OCI-LY3 (cell line): ENCODE results near the gene SYCN.
"Not testable (repeated sequence)": the region's sequence is repeated elsewhere in the genome, so short reads cannot be mapped to it uniquely, and the experiment has no call there.

Experiments
- H2AFZ ChIP-seq: fragments of 200-600, 300-600 bp; shearing (Covaris generic); 2 replicates; pipeline ENCODE4 v1.6.0; 2014; ENCODE audit warnings: antibody characterized with exemption, low read depth, low read length
- H3K27ac ChIP-seq: fragments of 200-600, 300-600 bp; sonication (generic); 2 replicates; pipeline ENCODE4 v1.5.1; 2014; ENCODE audit warnings: mild to moderate bottlenecking, low read length, moderate library complexity, mixed read lengths
- H3K27me3 ChIP-seq: fragments of 200-600, 300-600 bp; sonication (generic); 2 replicates; pipeline ENCODE4 v1.6.1; 2014; ENCODE audit warnings: low read depth, low read length, mixed read lengths
- H3K36me3 ChIP-seq: fragments of 200-600, 300-600 bp; sonication (generic); replicated peaks from 2 replicates; pipeline ENCODE3; 2014; ENCODE audit warnings: low read depth, low read length, mixed read lengths
- H3K4me1 ChIP-seq: fragments of 300-600, 200-600 bp; sonication (generic); 2 replicates; pipeline ENCODE4 v1.6.1; 2014; ENCODE audit warnings: low read length, mixed read lengths
- H3K4me2 ChIP-seq: fragments of 200-600, 300-600 bp; sonication (generic); 2 replicates; pipeline ENCODE4 v1.6.1; 2014; ENCODE audit warnings: low read length, mixed read lengths
- H3K4me3 ChIP-seq: fragments of 300-600, 200-600 bp; sonication (generic); 2 replicates; pipeline ENCODE4 v1.5.1; 2014; ENCODE audit warnings: antibody characterized with exemption, mild to moderate bottlenecking, low read length, moderate library complexity
- H3K79me2 ChIP-seq: fragments of 300-600, 200-600 bp; shearing (Covaris generic); 2 replicates; pipeline ENCODE4 v1.6.1; 2014; ENCODE audit warnings: mild to moderate bottlenecking, low read length, mixed read lengths
- H3K9ac ChIP-seq: fragments of 300-600, 200-600 bp; shearing (Covaris generic); 2 replicates; pipeline ENCODE4 v1.6.0; 2014; ENCODE audit warnings: mild to moderate bottlenecking, low read length, moderate library complexity
- H3K9me3 ChIP-seq: fragments of 200-600, 300-600 bp; shearing (Covaris generic); 2 replicates; pipeline ENCODE4 v1.6.1; 2014; ENCODE audit warnings: low read length, mixed read lengths; ENCODE audit not compliant: insufficient read depth
- H4K20me1 ChIP-seq: fragments of 200-600, 300-600 bp; sonication (generic); 2 replicates; pipeline ENCODE4 v1.6.1; 2016; ENCODE audit warnings: low read length, mixed read lengths; ENCODE audit not compliant: insufficient read depth
- EZH2phosphoT487 ChIP-seq: fragments of 200-600 bp; shearing (Covaris generic); IDR thresholded peaks from 2 replicates; pipeline ENCODE4 v1.6.1; 2018; ENCODE audit warnings: antibody characterized with exemption, mixed run types, low read depth
- TF ChIP-seq, protein P1 (sequence below): fragments of 200-600, 300-600 bp; sonication (generic); IDR thresholded peaks from 2 replicates; pipeline ENCODE4 v1.5.1; 2014; ENCODE audit warnings: antibody characterized with exemption, low read length, low read depth

The SYCN gene

GRCh38 chr19:39224910-39225309, 20.8 kb upstream of the SYCN start:
- no peak for TF ChIP-seq EZH2phosphoT487
- TF ChIP-seq, protein P1, sequence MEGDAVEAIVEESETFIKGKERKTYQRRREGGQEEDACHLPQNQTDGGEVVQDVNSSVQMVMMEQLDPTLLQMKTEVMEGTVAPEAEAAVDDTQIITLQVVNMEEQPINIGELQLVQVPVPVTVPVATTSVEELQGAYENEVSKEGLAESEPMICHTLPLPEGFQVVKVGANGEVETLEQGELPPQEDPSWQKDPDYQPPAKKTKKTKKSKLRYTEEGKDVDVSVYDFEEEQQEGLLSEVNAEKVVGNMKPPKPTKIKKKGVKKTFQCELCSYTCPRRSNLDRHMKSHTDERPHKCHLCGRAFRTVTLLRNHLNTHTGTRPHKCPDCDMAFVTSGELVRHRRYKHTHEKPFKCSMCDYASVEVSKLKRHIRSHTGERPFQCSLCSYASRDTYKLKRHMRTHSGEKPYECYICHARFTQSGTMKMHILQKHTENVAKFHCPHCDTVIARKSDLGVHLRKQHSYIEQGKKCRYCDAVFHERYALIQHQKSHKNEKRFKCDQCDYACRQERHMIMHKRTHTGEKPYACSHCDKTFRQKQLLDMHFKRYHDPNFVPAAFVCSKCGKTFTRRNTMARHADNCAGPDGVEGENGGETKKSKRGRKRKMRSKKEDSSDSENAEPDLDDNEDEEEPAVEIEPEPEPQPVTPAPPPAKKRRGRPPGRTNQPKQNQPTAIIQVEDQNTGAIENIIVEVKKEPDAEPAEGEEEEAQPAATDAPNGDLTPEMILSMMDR, result peak; percentile 48
- H2AFZ ChIP-seq, result no peak overlapping the region

DNA sequence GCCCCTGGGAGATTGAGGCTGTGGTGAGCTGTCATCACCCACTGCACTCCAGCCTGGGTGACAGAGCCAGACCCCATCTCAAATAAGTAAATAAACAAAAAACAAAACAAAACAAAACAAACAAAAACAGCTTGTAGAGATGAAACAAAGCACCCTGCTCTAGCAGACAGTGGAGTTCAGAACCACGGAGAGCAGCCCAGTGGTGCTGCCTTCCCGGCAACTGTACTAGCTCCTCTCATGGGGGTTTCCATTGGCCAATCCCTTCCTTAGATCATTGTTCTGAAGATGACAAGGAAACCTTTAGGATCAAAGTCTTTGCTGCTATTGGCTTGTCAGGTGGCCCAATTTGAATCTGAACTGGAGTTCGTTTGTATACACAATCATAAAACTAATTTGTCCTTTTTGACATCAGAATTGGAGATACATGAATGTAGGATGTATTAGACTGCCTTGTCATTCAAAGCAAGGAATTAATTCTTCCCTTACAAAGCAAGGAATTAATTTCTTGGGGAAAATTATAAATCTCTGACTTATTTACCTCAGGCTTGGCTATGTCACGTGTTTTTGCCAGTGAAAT, 19.7 kb upstream of the SYCN start:
- Histone ChIP-seq H3K4me3 (no peak overlapping the region), H3K9ac (no peak overlapping the region), H3K9me3 (no peaks in the 10 kb centered on the region), H3K27ac (no peak overlapping the region), H3K36me3 (no peaks in the 10 kb centered on the region), H2AFZ (no peak overlapping the region), H3K27me3 (no peaks in the 10 kb centered on the region), H3K4me1 (no peaks in the 10 kb centered on the region), H3K4me2 (no peak overlapping the region), H3K79me2 (no peaks in the 10 kb centered on the region), H4K20me1 (no peaks in the 10 kb centered on the region)
- TF ChIP-seq, protein P1, result no peak
- TF ChIP-seq EZH2phosphoT487, result no peak

More at GRCh38 chr19:39224910-39225309, 20.8 kb upstream of the SYCN start:
- H3K4me3 ChIP-seq, result no peak overlapping the region
- H3K27ac ChIP-seq, result no peak overlapping the region
- H3K79me2 ChIP-seq, result no peaks in the 10 kb centered on the region
- H3K27me3 ChIP-seq, result no peaks in the 10 kb centered on the region
- no peaks in the 10 kb centered on the region for H3K4me1 ChIP-seq
- H3K4me2 ChIP-seq, result no peak overlapping the region
- no peaks in the 10 kb centered on the region for H3K9me3 ChIP-seq
- no peaks in the 10 kb centered on the region for H4K20me1 ChIP-seq
- no peaks in the 10 kb centered on the region for H3K36me3 ChIP-seq
- H3K9ac ChIP-seq, result no peak overlapping the region

DNA sequence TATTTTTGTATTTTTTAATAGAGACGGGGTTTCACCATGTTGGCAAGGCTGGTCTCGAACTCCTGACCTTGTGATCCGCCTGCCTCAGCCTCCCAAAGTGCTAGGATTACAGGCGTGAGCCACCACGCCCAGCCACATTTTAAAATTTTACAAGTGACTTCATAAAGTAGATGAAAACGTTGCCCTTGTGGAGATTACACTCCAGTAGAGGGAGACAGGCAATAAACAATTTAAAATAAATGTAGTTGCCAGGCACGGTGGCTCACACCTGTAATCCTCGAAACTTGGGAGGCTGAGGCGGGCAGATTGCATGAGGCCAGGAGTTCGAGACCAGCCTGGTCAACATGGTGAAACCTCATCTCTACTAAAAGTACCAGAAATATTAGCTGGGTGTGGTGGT, 15.0 kb upstream of the SYCN start:
- H4K20me1 ChIP-seq, H3K79me2 ChIP-seq, H3K4me2 ChIP-seq, H3K36me3 ChIP-seq, H3K4me3 ChIP-seq, H3K27me3 ChIP-seq, H3K4me1 ChIP-seq, H3K9ac ChIP-seq, H3K27ac ChIP-seq, H3K9me3 ChIP-seq, H2AFZ ChIP-seq: not testable (repeated sequence)

- Histone ChIP-seq H2AFZ (no peak overlapping the region), H3K4me1 (no peaks in the 10 kb centered on the region), H3K27me3 (peaks cover 4% of the 10 kb centered on the region; the same call in 1 of the 2 replicates), H3K36me3 (no peaks in the 10 kb centered on the region), H4K20me1 (no peaks in the 10 kb centered on the region), H3K27ac (no peak overlapping the region), H3K9me3 (no peaks in the 10 kb centered on the region), H3K9ac (no peak overlapping the region), H3K4me2 (no peak overlapping the region), H3K79me2 (no peaks in the 10 kb centered on the region), H3K4me3 (no peak overlapping the region)
- TF ChIP-seq, protein P1, result no peak
- TF ChIP-seq EZH2phosphoT487, result no peak
Measured at GRCh38 chr19:39218230-39219007, 14.4 kb upstream of the SYCN start.
